PC-9 (cell line): ENCODE data around the gene ARFRP1. TPM values are rescaled to one million over a fixed set of nuclear protein-coding genes. Genes with fewer than 3 reads are reported as not detected.

Experiments
- BruUV-seq: library from RNA; stranded (reverse); fragments of 400-500 nt; replicated peaks from 2 replicates; lab custom pipeline; 2021; lab: Mats Ljungman, UMichigan
- CTCF ChIA-PET: fragments of 300-600 bp; sonication (Branson Sonifier 250); formaldehyde crosslinking; loops from one replicate; lab custom pipeline; 2022; ENCODE audit warnings: antibody characterized with exemption; lab: Charles Lee
- POLR2A ChIA-PET: fragments of 300-600 bp; sonication (Branson Sonifier 250); formaldehyde crosslinking; loops from one replicate; lab custom pipeline; 2022; ENCODE audit warnings: antibody characterized with exemption; ENCODE audit not compliant: unreplicated experiment; lab: Charles Lee
- DNase-seq, 2 experiments: peaks; one replicate each; pipeline versions ENCODE4 v3.0.0 to v3.0.0-alpha.2; 2015 to 2022; ENCODE audit warnings: mixed read lengths in 1 of 2
- H2AFZ ChIP-seq: fragments of 200-600 bp; sonication (generic); 2 replicates; pipeline ENCODE4 v1.8.1; 2017; ENCODE audit warnings: antibody characterized with exemption
- H3F3A ChIP-seq: fragments of 200-600 bp; sonication (generic); 2 replicates; pipeline ENCODE4 v1.8.1; 2017; ENCODE audit warnings: antibody characterized with exemption, mild to moderate bottlenecking, low read depth; ENCODE audit not compliant: insufficient read depth
- H3K27ac ChIP-seq: fragments of 200-600 bp; sonication (generic); 2 replicates; pipeline ENCODE4 v1.6.1; 2016; ENCODE audit warnings: mixed run types
- H3K27me3 ChIP-seq: fragments of 200-600 bp; sonication (generic); 2 replicates; pipeline ENCODE4 v1.6.1; 2016; ENCODE audit warnings: low read depth, mixed run types; ENCODE audit not compliant: insufficient read depth
- H3K36me3 ChIP-seq: fragments of 200-600 bp; sonication (generic); 2 replicates; pipeline ENCODE4 v1.6.1; 2016; ENCODE audit warnings: low read depth, mixed run types
- H3K4me1 ChIP-seq: fragments of 200-600 bp; sonication (generic); replicated peaks from 2 replicates; pipeline ENCODE4 v1.6.1; 2016; ENCODE audit warnings: mixed run types; ENCODE audit not compliant: insufficient read depth
- H3K4me2 ChIP-seq: fragments of 200-600 bp; sonication (generic); 2 replicates; pipeline ENCODE4 v1.6.1; 2017; ENCODE audit warnings: mixed run types
- H3K4me3 ChIP-seq: fragments of 200-600 bp; sonication (generic); 2 replicates; pipeline ENCODE4 v1.6.1; 2016; ENCODE audit warnings: mixed run types
- H3K79me2 ChIP-seq: fragments of 200-600 bp; sonication (generic); 2 replicates; pipeline ENCODE4 v1.6.1; 2017; ENCODE audit warnings: low read depth, mixed run types
- H3K9me2 ChIP-seq: fragments of 200-600 bp; sonication (generic); 2 replicates; pipeline ENCODE4 v1.8.1; 2017; ENCODE audit warnings: mild to moderate bottlenecking; ENCODE audit not compliant: insufficient read depth
- H3K9me3 ChIP-seq: fragments of 200-600 bp; sonication (generic); 2 replicates; pipeline ENCODE4 v1.8.1; 2016; ENCODE audit warnings: low read depth; ENCODE audit not compliant: insufficient read depth
- H4K20me1 ChIP-seq: fragments of 200-600 bp; sonication (generic); 2 replicates; pipeline ENCODE4 v1.8.1; 2017; ENCODE audit not compliant: insufficient read depth
- CTCF ChIP-seq: fragments of 200-600 bp; sonication (generic); conservative IDR thresholded peaks from 2 replicates; pipeline ENCODE4 v1.6.1; 2017; ENCODE audit warnings: mixed run types, antibody characterized with exemption, mild to moderate bottlenecking, moderate library complexity
- EZH2 ChIP-seq: fragments of 200-600 bp; sonication (generic); IDR thresholded peaks from 2 replicates; pipeline ENCODE4 v1.8.0; 2017; ENCODE audit warnings: antibody characterized with exemption, low read depth
- intact Hi-C: fragments of 100-400 bp; cut with micrococcal nuclease; formaldehyde crosslinking; loops from one replicate; pipeline ENCODE4 v1.10.0; 2022; ENCODE audit not compliant: unreplicated experiment
- total RNA-seq: library from RNA; stranded (reverse); gene quantifications from 2 replicates; pipeline ENCODE4 v1.2.3, GENCODE V29; 2021

Gene ARFRP1
- total RNA-seq, 1 experiment from 2014 or later, result 59.1 TPM

- POLR2A ChIA-PET, result no interaction called here
- Histone ChIP-seq H4K20me1 (peaks cover 12% of the 10 kb centered on the region), H3K9me2 (no peaks in the 10 kb centered on the region), H3K27me3 (no peaks in the 10 kb centered on the region), H3K27ac (no peak overlapping the region), H3K9me3 (no peaks in the 10 kb centered on the region), H3F3A (peaks cover 28% of the 10 kb centered on the region), H3K4me2 (no peak overlapping the region), H2AFZ (no peak overlapping the region), H3K36me3 (no peaks in the 10 kb centered on the region), H3K4me3 (no peak overlapping the region), H3K4me1 (peaks cover 9% of the 10 kb centered on the region), H3K79me2 (peaks cover 13% of the 10 kb centered on the region)
- DNase-seq, result no peak
- BruUV-seq, result no TSS peak
- intact Hi-C loops, result no loop called here
- CTCF ChIA-PET, result no interaction called here
- TF ChIP-seq EZH2 (no peak), CTCF (no peak)
Observed at GRCh38 chr20:63737695-63737944, 29.8 kb upstream of the ARFRP1 start.

GRCh38 chr20:63736893-63737694, 29.3 kb upstream of the ARFRP1 start:
- CTCF ChIA-PET, result no interaction called here
- H3K27ac ChIP-seq, result no peak overlapping the region
- no peak overlapping the region for H3K4me3 ChIP-seq
- H3K9me3 ChIP-seq, result no peaks in the 10 kb centered on the region
- H3K36me3 ChIP-seq, result no peaks in the 10 kb centered on the region
- H3K4me1 ChIP-seq, result peaks cover 9% of the 10 kb centered on the region
- intact Hi-C loops, result no loop called here
- no peaks in the 10 kb centered on the region for H3K9me2 ChIP-seq
- H3F3A ChIP-seq, result peaks cover 33% of the 10 kb centered on the region
- DNase-seq, result peak in 1 of 2 experiments; percentile 32
- no peak for TF ChIP-seq EZH2
- TF ChIP-seq CTCF, result no peak
- H3K4me2 ChIP-seq, result no peak overlapping the region
- no TSS peak for BruUV-seq
- peaks cover 14% of the 10 kb centered on the region for H3K79me2 ChIP-seq
- no peaks in the 10 kb centered on the region for H3K27me3 ChIP-seq
- H4K20me1 ChIP-seq, result peaks cover 14% of the 10 kb centered on the region
- POLR2A ChIA-PET, result no interaction called here
- no peak overlapping the region for H2AFZ ChIP-seq

GRCh38 chr20:63735859-63736718, 28.3 kb upstream of the ARFRP1 start, which contains the start of gene LIME1:
Gene LIME1, plus strand, starts transcription at chr20:63736664. Its CDS starts 886 bp downstream, at chr20:63737550.
- Histone ChIP-seq H3K4me3 (no peak within 1 kb of the TSS), H3K4me1 (peaks cover under 1% of the 10 kb centered on the region; the same call in 1 of the 2 replicates), H2AFZ (no peak within 1 kb of the TSS), H3K79me2 (peaks cover 4% of the 10 kb centered on the region; the same call in 1 of the 2 replicates), H4K20me1 (peaks cover 14% of the 10 kb centered on the region), H3K4me2 (no peak within 1 kb of the TSS), H3F3A (peaks cover 41% of the 10 kb centered on the region), H3K36me3 (no peaks in the 10 kb centered on the region), H3K27me3 (no peaks in the 10 kb centered on the region), H3K9me3 (no peaks in the 10 kb centered on the region), H3K27ac (no peak within 1 kb of the TSS), H3K9me2 (no peaks in the 10 kb centered on the region)
- intact Hi-C loops, result no loop called here
- ChIA-PET POLR2A (interaction anchor here (0.6 kb wide), 1 partner anchor 220 kb away, joined by 6 read pairs; the partner anchor contains the start of gene UCKL1), CTCF (no interaction called here)
- no TSS peak for BruUV-seq
- TF ChIP-seq CTCF (no peak), EZH2 (no peak)
- DNase-seq, result peak in 1 of 2 experiments; percentile 28
